Measurements from ENCODE around the gene ANKRD11.
"Not testable (repeated sequence)": the region's sequence is repeated elsewhere in the genome, so short reads cannot be mapped to it uniquely, and the experiment has no call there.

The ANKRD11 gene

GRCh38 chr16:89386306-89387185, 103.8 kb downstream of the ANKRD11 start:
- no peak for TF ChIP-seq CTCF (IDR thresholded peaks at IDR 0.05; ENCODE audit: control insufficient read depth, extremely low read depth, insufficient read depth)
- H3K4me3 ChIP-seq (ENCODE audit: low read depth, low read length), result no peak overlapping the region
- DNase-seq (ENCODE audit: low read depth), result no peak

GRCh38 chr16:89385712-89386111, 104.6 kb downstream of the ANKRD11 start:
- no peak overlapping the region for H3K4me3 ChIP-seq (ENCODE audit: low read depth, low read length)
- no peak for DNase-seq (ENCODE audit: low read depth)
- TF ChIP-seq CTCF (IDR thresholded peaks at IDR 0.05; ENCODE audit: control insufficient read depth, extremely low read depth, insufficient read depth), result no peak

- TF ChIP-seq CTCF (IDR thresholded peaks at IDR 0.05; ENCODE audit: control insufficient read depth, extremely low read depth, insufficient read depth), result no peak
These were observed 106.1 kb downstream of the ANKRD11 start for GRCh38 chr16:89384282-89384681.

GRCh38 chr16:89383095-89384003, 107.0 kb downstream of the ANKRD11 start:
- no peak for TF ChIP-seq CTCF (IDR thresholded peaks at IDR 0.05; ENCODE audit: control insufficient read depth, extremely low read depth, insufficient read depth)
- peak overlapping the region; percentile 12 for H3K4me3 ChIP-seq (ENCODE audit: low read depth, low read length)
- peak; percentile 67 for DNase-seq (ENCODE audit: low read depth)

More at GRCh38 chr16:89384282-89384681, 106.1 kb downstream of the ANKRD11 start:
- H3K4me3 ChIP-seq (ENCODE audit: low read depth, low read length), result no peak overlapping the region
- no peak for DNase-seq (ENCODE audit: low read depth)

GRCh38 chr16:89382555-89382954, 107.8 kb downstream of the ANKRD11 start:
- H3K4me3 ChIP-seq (ENCODE audit: low read depth, low read length); DNase-seq (ENCODE audit: low read depth): not testable (repeated sequence)

GRCh38 chr16:89381788-89382187, 108.6 kb downstream of the ANKRD11 start:
- H3K4me3 ChIP-seq (ENCODE audit: low read depth, low read length), result no peak overlapping the region
- no peak for TF ChIP-seq CTCF (IDR thresholded peaks at IDR 0.05; ENCODE audit: control insufficient read depth, extremely low read depth, insufficient read depth)
- no peak for DNase-seq (ENCODE audit: low read depth)

GRCh38 chr16:89380681-89381080, 109.7 kb downstream of the ANKRD11 start:
- no peak for DNase-seq (ENCODE audit: low read depth)
- no peak for TF ChIP-seq CTCF (IDR thresholded peaks at IDR 0.05; ENCODE audit: control insufficient read depth, extremely low read depth, insufficient read depth)
- no peak overlapping the region for H3K4me3 ChIP-seq (ENCODE audit: low read depth, low read length)

All from LNCaP clone FGC (cell line).